HL-60 (cell line): ENCODE measurements around the gene FOXJ3.

Experiments used
- DNase-seq, 2 experiments: peaks; one replicate each; pipeline ENCODE4 v3.0.0-alpha.2; 2010 to 2020; ENCODE audit warnings: low read depth in 1 of 2, low spot score in 1 of 2
- H3K27ac ChIP-seq: fragments of 250-450 bp; sonication (Bioruptor Pico); replicated peaks from 2 replicates; pipeline ENCODE4 v1.5.1; 2020; ENCODE audit warnings: mild to moderate bottlenecking, moderate library complexity
- H3K27me3 ChIP-seq: fragments of 250-450 bp; sonication (Bioruptor Pico); 2 replicates; pipeline ENCODE4 v1.5.1; 2021; ENCODE audit warnings: mild to moderate bottlenecking, moderate library complexity; ENCODE audit not compliant: insufficient read depth, poor library complexity, severe bottlenecking
- H3K4me3 ChIP-seq: replicated peaks from 2 replicates; pipeline ENCODE4 v1.5.1; 2011; ENCODE audit warnings: mild to moderate bottlenecking, control low read depth, low read length; ENCODE audit not compliant: insufficient read depth
- GABPA ChIP-seq: IDR thresholded peaks from 2 replicates; pipeline ENCODE4 v1.6.1; 2012; ENCODE audit warnings: low read depth
- POLR2AphosphoS5 ChIP-seq: IDR thresholded peaks from 2 replicates; pipeline ENCODE4 v1.6.1; 2012; ENCODE audit warnings: low read depth
- SPI1 ChIP-seq: IDR thresholded peaks from 2 replicates; pipeline ENCODE4 v1.6.1; 2012; ENCODE audit warnings: low read depth, mild to moderate bottlenecking, borderline replicate concordance
- TF ChIP-seq, protein P1 (sequence below): IDR thresholded peaks from 2 replicates; pipeline ENCODE4 v1.6.1; 2012; ENCODE audit warnings: low read depth; ENCODE audit not compliant: insufficient replicate concordance
- TF ChIP-seq, protein P2 (sequence below): IDR thresholded peaks from one replicate; pipeline ENCODE4 v1.5.1; 2011; ENCODE audit warnings: low read length, control low read depth, inconsistent platforms; ENCODE audit not compliant: insufficient read depth

The FOXJ3 gene

DNA sequence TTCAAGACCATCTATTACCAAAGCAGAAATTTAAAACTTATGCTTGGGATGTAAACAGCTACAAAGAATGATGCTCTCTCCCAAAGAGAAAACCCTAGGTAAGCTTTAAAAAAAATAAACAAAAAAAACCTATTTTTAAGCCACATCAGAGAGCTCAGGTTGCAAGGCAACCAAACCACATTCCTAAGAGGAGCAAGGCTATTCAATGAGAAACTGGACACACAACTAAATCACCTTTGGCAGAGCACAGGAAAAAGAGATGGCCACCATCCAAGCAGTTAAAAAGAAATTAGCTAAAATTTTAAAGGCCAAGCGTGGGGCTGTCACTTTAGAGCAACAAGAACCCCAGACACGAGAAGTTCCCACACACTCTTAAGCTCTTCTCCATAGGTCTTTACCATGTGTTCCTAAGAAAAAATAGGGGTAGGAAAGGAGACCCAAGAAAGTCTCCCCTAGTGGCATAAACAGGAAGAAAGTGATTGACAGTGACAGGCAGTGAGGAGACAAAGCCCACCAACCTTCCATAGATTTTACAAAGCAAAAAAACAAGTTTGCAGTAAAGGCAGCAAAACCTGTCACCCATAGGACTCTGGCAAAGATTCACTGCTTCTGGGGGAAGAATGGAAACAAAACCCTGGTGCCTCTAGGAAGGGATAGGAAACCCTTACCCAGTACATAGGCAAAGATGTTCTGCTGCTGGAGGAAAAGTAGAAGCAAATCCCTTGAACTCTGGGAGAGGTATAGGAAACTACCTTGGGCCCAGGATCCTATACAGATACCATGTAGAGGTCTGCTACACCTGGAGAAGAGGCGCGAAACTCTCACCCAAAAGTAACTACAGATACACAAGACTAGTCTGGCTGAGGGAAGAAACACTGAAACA lies 68.5 kb downstream of the FOXJ3 start:
- no peak for TF ChIP-seq GABPA
- no peak for TF ChIP-seq POLR2AphosphoS5
- TF ChIP-seq, protein P1, sequence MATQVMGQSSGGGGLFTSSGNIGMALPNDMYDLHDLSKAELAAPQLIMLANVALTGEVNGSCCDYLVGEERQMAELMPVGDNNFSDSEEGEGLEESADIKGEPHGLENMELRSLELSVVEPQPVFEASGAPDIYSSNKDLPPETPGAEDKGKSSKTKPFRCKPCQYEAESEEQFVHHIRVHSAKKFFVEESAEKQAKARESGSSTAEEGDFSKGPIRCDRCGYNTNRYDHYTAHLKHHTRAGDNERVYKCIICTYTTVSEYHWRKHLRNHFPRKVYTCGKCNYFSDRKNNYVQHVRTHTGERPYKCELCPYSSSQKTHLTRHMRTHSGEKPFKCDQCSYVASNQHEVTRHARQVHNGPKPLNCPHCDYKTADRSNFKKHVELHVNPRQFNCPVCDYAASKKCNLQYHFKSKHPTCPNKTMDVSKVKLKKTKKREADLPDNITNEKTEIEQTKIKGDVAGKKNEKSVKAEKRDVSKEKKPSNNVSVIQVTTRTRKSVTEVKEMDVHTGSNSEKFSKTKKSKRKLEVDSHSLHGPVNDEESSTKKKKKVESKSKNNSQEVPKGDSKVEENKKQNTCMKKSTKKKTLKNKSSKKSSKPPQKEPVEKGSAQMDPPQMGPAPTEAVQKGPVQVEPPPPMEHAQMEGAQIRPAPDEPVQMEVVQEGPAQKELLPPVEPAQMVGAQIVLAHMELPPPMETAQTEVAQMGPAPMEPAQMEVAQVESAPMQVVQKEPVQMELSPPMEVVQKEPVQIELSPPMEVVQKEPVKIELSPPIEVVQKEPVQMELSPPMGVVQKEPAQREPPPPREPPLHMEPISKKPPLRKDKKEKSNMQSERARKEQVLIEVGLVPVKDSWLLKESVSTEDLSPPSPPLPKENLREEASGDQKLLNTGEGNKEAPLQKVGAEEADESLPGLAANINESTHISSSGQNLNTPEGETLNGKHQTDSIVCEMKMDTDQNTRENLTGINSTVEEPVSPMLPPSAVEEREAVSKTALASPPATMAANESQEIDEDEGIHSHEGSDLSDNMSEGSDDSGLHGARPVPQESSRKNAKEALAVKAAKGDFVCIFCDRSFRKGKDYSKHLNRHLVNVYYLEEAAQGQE: no peak
- TF ChIP-seq, protein P2, sequence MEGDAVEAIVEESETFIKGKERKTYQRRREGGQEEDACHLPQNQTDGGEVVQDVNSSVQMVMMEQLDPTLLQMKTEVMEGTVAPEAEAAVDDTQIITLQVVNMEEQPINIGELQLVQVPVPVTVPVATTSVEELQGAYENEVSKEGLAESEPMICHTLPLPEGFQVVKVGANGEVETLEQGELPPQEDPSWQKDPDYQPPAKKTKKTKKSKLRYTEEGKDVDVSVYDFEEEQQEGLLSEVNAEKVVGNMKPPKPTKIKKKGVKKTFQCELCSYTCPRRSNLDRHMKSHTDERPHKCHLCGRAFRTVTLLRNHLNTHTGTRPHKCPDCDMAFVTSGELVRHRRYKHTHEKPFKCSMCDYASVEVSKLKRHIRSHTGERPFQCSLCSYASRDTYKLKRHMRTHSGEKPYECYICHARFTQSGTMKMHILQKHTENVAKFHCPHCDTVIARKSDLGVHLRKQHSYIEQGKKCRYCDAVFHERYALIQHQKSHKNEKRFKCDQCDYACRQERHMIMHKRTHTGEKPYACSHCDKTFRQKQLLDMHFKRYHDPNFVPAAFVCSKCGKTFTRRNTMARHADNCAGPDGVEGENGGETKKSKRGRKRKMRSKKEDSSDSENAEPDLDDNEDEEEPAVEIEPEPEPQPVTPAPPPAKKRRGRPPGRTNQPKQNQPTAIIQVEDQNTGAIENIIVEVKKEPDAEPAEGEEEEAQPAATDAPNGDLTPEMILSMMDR: no peak
- TF ChIP-seq SPI1: no peak
- Histone ChIP-seq H3K4me3 (no peak overlapping the region), H3K27me3 (no peaks in the 10 kb centered on the region), H3K27ac (no peak overlapping the region)
- no peak for DNase-seq

DNA sequence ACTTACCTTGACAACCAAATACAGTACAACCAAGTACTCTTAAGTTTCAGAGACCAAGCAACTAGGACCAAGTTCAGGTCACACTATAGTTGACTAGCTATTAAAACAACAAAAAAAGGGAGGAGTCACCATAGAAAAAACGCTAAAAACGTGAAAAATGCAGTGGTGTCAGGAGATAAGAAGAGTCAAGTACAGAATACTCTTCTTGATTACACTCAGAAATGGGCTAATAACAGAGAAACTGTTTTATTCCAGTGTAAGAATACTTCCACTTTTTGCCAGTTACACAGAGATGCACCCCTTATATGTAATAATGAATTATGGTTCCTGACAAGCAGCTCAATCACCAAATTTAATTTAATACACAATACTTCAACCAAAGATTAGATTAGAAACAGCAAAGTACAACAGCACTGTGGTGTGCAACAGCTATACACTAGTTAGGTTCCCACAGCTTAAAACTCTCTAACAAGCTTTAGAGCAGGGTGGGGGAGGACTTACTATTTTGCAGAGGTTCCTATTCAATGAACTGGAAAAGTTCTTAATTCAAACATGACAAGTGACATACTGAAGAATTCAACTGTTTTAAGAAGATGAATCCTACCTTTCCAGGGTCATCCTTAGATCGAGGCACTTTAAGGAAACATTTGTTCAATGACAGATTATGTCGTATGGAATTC lies 70.4 kb downstream of the FOXJ3 start:
- H3K4me3 ChIP-seq: no peak overlapping the region
- TF ChIP-seq SPI1 (no peak), POLR2AphosphoS5 (no peak), GABPA (no peak)
- TF ChIP-seq, protein P2: no peak
- TF ChIP-seq, protein P1: no peak
- no peak for DNase-seq
- no peak overlapping the region for H3K27ac ChIP-seq
- no peaks in the 10 kb centered on the region for H3K27me3 ChIP-seq

DNA sequence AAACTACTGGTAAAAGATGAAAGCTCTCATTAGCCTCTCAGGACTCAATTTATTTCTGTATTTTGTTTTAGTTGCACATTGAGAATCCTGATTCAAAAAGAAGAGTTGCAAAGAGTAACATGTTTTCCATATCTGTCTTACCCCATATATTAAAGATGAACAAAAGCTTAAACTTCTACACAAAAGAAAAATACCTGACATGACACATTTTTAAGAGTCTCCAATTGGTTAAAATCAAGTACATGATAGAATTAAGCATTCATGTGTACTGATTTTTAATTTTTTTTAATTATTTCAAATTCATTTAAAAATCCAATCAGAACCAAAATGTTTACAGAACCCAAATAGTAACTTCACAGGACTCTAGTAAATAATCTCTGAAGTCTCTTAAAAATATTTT lies 72.0 kb downstream of the FOXJ3 start:
- Histone ChIP-seq H3K27me3 (no peaks in the 10 kb centered on the region), H3K27ac (no peak overlapping the region), H3K4me3 (no peak overlapping the region)
- DNase-seq: no peak
- TF ChIP-seq GABPA (no peak), POLR2AphosphoS5 (no peak), SPI1 (no peak)
- TF ChIP-seq, protein P1: no peak
- TF ChIP-seq, protein P2: no peak
